K562 (cell line): Measurements from ENCODE around the gene SPTBN4. TPM values are rescaled to one million over a fixed set of nuclear protein-coding genes. Genes with fewer than 3 reads are reported as not detected.
A peak's percentile ranks its signal among the peaks of the same experiment; 100 is the strongest.

Experiments
- CC2D1A ChIP-seq: fragments of 450-650 bp; IDR thresholded peaks from 2 replicates; pipeline ENCODE4 v1.6.1; 2017; ENCODE audit warnings: mild to moderate bottlenecking
- DDX20 ChIP-seq: fragments of 450-650 bp; IDR thresholded peaks from 2 replicates; pipeline ENCODE4 v1.6.1; 2016; ENCODE audit warnings: missing genetic modification characterization, low read depth, mild to moderate bottlenecking, missing compliant biosample characterization, moderate library complexity
- HMBOX1 ChIP-seq: sonication (generic); IDR thresholded peaks from 2 replicates; pipeline ENCODE4 v1.6.1; 2016
- KLF10 ChIP-seq: fragments of 250-450 bp; sonication (Bioruptor Pico); IDR thresholded peaks from 2 replicates; pipeline ENCODE4 v1.6.1; 2021; ENCODE audit warnings: matching md5 sums
- NBN ChIP-seq: fragments of 450-650 bp; IDR thresholded peaks from 2 replicates; pipeline ENCODE4 v1.6.1; 2016; ENCODE audit warnings: low read depth, mild to moderate bottlenecking
- NCOA4 ChIP-seq: fragments of 450-650 bp; IDR thresholded peaks from 2 replicates; pipeline ENCODE4 v1.6.1; 2018; ENCODE audit warnings: mild to moderate bottlenecking; ENCODE audit not compliant: partially characterized antibody
- NFIC ChIP-seq: fragments of 450-650 bp; IDR thresholded peaks from 2 replicates; pipeline ENCODE4 v1.6.1; 2017; ENCODE audit warnings: mild to moderate bottlenecking, inconsistent platforms
- OTX1 ChIP-seq: fragments of 450-650 bp; formaldehyde crosslinking; IDR thresholded peaks from 2 replicates; pipeline ENCODE4 v1.4.0; 2022; ENCODE audit warnings: mild to moderate bottlenecking
- PHF21A ChIP-seq: fragments of 450-650 bp; IDR thresholded peaks from 2 replicates; pipeline ENCODE4 v1.6.1; 2017; ENCODE audit warnings: low read depth, borderline replicate concordance
- PRPF4 ChIP-seq: fragments of 200-400 bp; formaldehyde crosslinking; IDR thresholded peaks from one replicate; pipeline ENCODE4 v1.6.1; 2017; ENCODE audit warnings: low read length, low read depth, mild to moderate bottlenecking; ENCODE audit not compliant: insufficient read depth, poor library complexity, severe bottlenecking
- RBM39 ChIP-seq: fragments of 200-400 bp; formaldehyde crosslinking; optimal IDR thresholded peaks from 2 replicates; pipeline ENCODE3; 2018; ENCODE audit warnings: low read depth, low read length
- SPI1 ChIP-seq: IDR thresholded peaks from 2 replicates; pipeline ENCODE4 v1.6.1; 2011; ENCODE audit warnings: low read depth, low read length, control low read depth, borderline replicate concordance
- TAL1 ChIP-seq: fragments of 450-650 bp; IDR thresholded peaks from 2 replicates; pipeline ENCODE4 v1.6.1; 2016; ENCODE audit warnings: mild to moderate bottlenecking
- TCFL5 ChIP-seq: fragments of 250-450 bp; sonication (Bioruptor Pico); conservative IDR thresholded peaks from 2 replicates; pipeline ENCODE4 v1.6.1; 2021; ENCODE audit warnings: mild to moderate bottlenecking, moderate library complexity, matching md5 sums
- ZBTB8A ChIP-seq: fragments of 450-650 bp; IDR thresholded peaks from 2 replicates; pipeline ENCODE4 v1.6.1; 2018; ENCODE audit warnings: mild to moderate bottlenecking, moderate library complexity; ENCODE audit not compliant: partially characterized antibody
- ZNF12 ChIP-seq: sonication (generic); formaldehyde crosslinking; IDR thresholded peaks from 2 replicates; pipeline ENCODE4 v1.4.0; 2020; ENCODE audit warnings: mild to moderate bottlenecking, missing genetic modification reagents
- ZNF407 ChIP-seq: fragments of 450-650 bp; IDR thresholded peaks from 2 replicates; pipeline ENCODE4 v1.6.1; 2016; ENCODE audit warnings: low read depth
- polyA plus RNA-seq, 8 experiments: library from polyadenylated mRNA; depleted of rRNA in 4 of 8; stranded (reverse) in 5 of 8; unstranded in 3 of 8; fragments of >200 nt; fragmentation: Nextera tagmentation in 2 of 8; fragmentation: Illumina TruSeq in 1 of 8; extraction: Ambion mirVana in 2 of 8; extraction: Trizol in 1 of 8; gene quantifications; 2 replicates each; pipeline versions ENCODE4 v1.2.1 to v1.2.3, GENCODE V29; 2011 to 2014; ENCODE audit warnings: inconsistent platforms in 1 of 8, missing spikeins in 1 of 8
- total RNA-seq, 7 experiments: library from RNA; depleted of rRNA in 6 of 7; stranded (reverse); fragments of >200 nt in 6 of 7; fragmentation: Illumina TruSeq in 2 of 7; extraction: Trizol in 2 of 7; gene quantifications; 2 replicates each; pipeline versions ENCODE4 v1.2.1 to v1.2.3, GENCODE V29; 2011 to 2021; ENCODE audit warnings: low replicate concordance in 1 of 7
- TF ChIP-seq, protein P1 (sequence below): fragments of 450-650 bp; formaldehyde crosslinking; IDR thresholded peaks from 2 replicates; pipeline ENCODE4 v1.4.0; 2020; ENCODE audit warnings: mild to moderate bottlenecking

The SPTBN4 gene
- total and polyA plus RNA-seq, 9 of the 15 experiments (the other 6 are each of a cell fraction or from before 2014, with no cell fraction given) = 0.01 to 1.5 (median 0.86) TPM

DNA sequence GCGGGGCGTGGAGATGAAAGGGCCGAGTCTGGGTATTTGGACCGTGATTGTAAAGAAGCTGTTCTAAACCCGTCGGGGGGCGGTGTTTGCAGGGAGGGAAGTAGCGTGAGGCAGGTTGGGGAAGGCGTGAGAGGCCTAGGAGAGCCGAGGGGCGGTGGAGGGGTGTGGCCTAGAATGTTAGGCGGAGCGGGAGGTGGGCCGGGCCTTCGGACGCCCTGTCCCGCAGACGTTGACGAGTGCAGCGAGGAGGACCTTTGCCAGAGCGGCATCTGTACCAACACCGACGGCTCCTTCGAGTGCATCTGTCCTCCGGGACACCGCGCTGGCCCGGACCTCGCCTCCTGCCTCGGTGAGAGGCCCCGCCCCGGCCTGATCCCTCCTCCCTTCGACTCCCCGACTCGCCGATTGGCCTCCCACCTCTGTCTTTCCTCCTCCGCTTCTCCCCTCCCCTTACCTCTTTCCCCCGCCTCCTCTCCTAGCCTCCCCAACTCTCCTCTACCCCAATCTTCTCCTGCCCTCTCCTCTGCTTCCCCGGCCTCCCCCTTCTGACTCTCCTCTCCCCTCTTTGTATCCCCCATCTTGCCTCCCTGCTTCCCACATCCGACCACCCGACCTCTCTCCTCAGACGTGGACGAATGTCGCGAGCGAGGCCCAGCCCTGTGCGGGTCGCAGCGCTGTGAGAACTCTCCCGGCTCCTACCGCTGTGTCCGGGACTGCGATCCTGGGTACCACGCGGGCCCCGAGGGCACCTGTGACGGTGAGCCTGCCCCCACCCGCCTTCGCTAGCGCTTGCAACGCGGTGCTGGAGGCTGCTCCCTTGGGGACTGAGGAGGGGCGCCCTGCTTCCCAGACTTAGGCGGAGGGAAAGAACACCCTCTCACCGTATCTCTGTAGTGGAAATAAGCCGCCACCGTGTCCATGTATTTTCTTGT lies 147.2 kb downstream of the SPTBN4 start (continued):
- TF ChIP-seq RBM39 (no peak), PHF21A (0 out of 2 replicates have a peak, but pooled peaks have one; percentile 48), KLF10 (CRISPR knock-in tag) (no peak), ZNF407 (no peak), NCOA4 (peak; percentile 33), NBN (0 out of 2 replicates have a peak, but pooled peaks have one; percentile 9), NFIC (peak; percentile 85), TAL1 (0 out of 2 replicates have a peak, but pooled peaks have one; percentile 5), ZBTB8A (no peak), TCFL5 (CRISPR knock-in tag) (no peak), ZNF12 (no peak), DDX20 (tag) (no peak), CC2D1A (0 out of 2 replicates have a peak, but pooled peaks have one; percentile 19), PRPF4 (no peak), OTX1 (CRISPR knock-in tag) (peak; percentile 72), HMBOX1 (no peak), SPI1 (peak; percentile 72)
- TF ChIP-seq, protein P1, sequence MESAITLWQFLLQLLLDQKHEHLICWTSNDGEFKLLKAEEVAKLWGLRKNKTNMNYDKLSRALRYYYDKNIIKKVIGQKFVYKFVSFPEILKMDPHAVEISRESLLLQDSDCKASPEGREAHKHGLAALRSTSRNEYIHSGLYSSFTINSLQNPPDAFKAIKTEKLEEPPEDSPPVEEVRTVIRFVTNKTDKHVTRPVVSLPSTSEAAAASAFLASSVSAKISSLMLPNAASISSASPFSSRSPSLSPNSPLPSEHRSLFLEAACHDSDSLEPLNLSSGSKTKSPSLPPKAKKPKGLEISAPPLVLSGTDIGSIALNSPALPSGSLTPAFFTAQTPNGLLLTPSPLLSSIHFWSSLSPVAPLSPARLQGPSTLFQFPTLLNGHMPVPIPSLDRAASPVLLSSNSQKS (CRISPR knock-in tag) = no peak
